Measurements from ENCODE around the gene BCR.

Gene BCR

GRCh38 chr22:23202812-23203451, 22.6 kb downstream of the BCR start:
- DNase-seq = no peak

- DNase-seq = no peak
Measured at GRCh38 chr22:23203452-23204124, 23.3 kb downstream of the BCR start.

GRCh38 chr22:23204125-23204488, 23.8 kb downstream of the BCR start:
- DNase-seq = no peak

- no peak for DNase-seq
Measured at GRCh38 chr22:23204541-23205157, 24.3 kb downstream of the BCR start.

- DNase-seq = no peak
Measured at GRCh38 chr22:23205339-23206049, 25.2 kb downstream of the BCR start.

GRCh38 chr22:23206915-23207314, 26.6 kb downstream of the BCR start:
- no peak for DNase-seq

GRCh38 chr22:23207729-23208393, 27.6 kb downstream of the BCR start:
- no peak for DNase-seq

- DNase-seq = no peak
Measured at GRCh38 chr22:23210428-23211170, 30.3 kb downstream of the BCR start.

GRCh38 chr22:23211622-23212021, 31.3 kb downstream of the BCR start:
- DNase-seq = no peak

GRCh38 chr22:23212061-23213021, 32.0 kb downstream of the BCR start:
- no peak for DNase-seq

- no peak for DNase-seq
Measured at GRCh38 chr22:23213022-23213555, 32.8 kb downstream of the BCR start.

GRCh38 chr22:23213581-23214334, 33.4 kb downstream of the BCR start:
- DNase-seq = no peak

- no peak for DNase-seq
Measured at GRCh38 chr22:23214398-23214797, 34.1 kb downstream of the BCR start.

GRCh38 chr22:23215294-23216241, 35.3 kb downstream of the BCR start:
- DNase-seq = peak in 1 of 5 experiments; percentile 18

- DNase-seq = peak in 4 of 5 experiments; percentile 14 to 94 (median 26)
Measured at GRCh38 chr22:23216461-23217170, 36.3 kb downstream of the BCR start.

- no peak for DNase-seq
Measured at GRCh38 chr22:23217171-23218052, 37.1 kb downstream of the BCR start.
